Ishikawa (cell line): Measurements from ENCODE around the gene C1orf52.

Experiments used
- CEBPB ChIP-seq: IDR thresholded peaks from 2 replicates; pipeline ENCODE4 v1.6.1; 2012
- CREB1 ChIP-seq: IDR thresholded peaks from 2 replicates; pipeline ENCODE4 v1.6.1; 2012; ENCODE audit warnings: low read depth
- EGR1 ChIP-seq: IDR thresholded peaks from 2 replicates; pipeline ENCODE4 v1.6.1; 2012
- EP300 ChIP-seq: IDR thresholded peaks from 2 replicates; pipeline ENCODE4 v1.6.1; 2012; ENCODE audit warnings: borderline replicate concordance
- FOXM1 ChIP-seq: IDR thresholded peaks from 2 replicates; pipeline ENCODE4 v1.6.1; 2012; ENCODE audit warnings: low read depth, borderline replicate concordance
- MAX ChIP-seq: IDR thresholded peaks from 2 replicates; pipeline ENCODE4 v1.6.1; 2012
- NFIC ChIP-seq: IDR thresholded peaks from 2 replicates; pipeline ENCODE4 v1.6.1; 2012
- RAD21 ChIP-seq: IDR thresholded peaks from 2 replicates; pipeline ENCODE4 v1.6.1; 2012; ENCODE audit warnings: low read depth
- REST ChIP-seq: IDR thresholded peaks from 2 replicates; pipeline ENCODE4 v1.6.1; 2012; ENCODE audit warnings: low read depth, mild to moderate bottlenecking
- TAF1 ChIP-seq: IDR thresholded peaks from 2 replicates; pipeline ENCODE4 v1.6.1; 2012; ENCODE audit warnings: low read depth, mild to moderate bottlenecking
- TCF12 ChIP-seq: IDR thresholded peaks from 2 replicates; pipeline ENCODE4 v1.6.1; 2012; ENCODE audit warnings: low read depth
- TEAD4 ChIP-seq: IDR thresholded peaks from 2 replicates; pipeline ENCODE4 v1.6.1; 2012
- USF1 ChIP-seq: IDR thresholded peaks from 2 replicates; pipeline ENCODE4 v1.6.1; 2012
- YY1 ChIP-seq: IDR thresholded peaks from 2 replicates; pipeline ENCODE4 v1.6.1; 2012; ENCODE audit warnings: low read depth
- ZBTB7A ChIP-seq: IDR thresholded peaks from 2 replicates; pipeline ENCODE4 v1.6.1; 2012; ENCODE audit warnings: low read depth

C1orf52 gene

GRCh38 chr1:85303440-85304162 lies 44.1 kb upstream of the C1orf52 start:
- TF ChIP-seq RAD21, result no peak
- TF ChIP-seq EP300, result no peak
- TF ChIP-seq FOXM1, result no peak
- TF ChIP-seq TEAD4, result no peak
- TF ChIP-seq CEBPB, result no peak
- no peak for TF ChIP-seq TCF12
- TF ChIP-seq USF1, result no peak
- no peak for TF ChIP-seq NFIC
- TF ChIP-seq EGR1, result no peak
- no peak for TF ChIP-seq YY1
- TF ChIP-seq MAX, result no peak
- TF ChIP-seq REST, result no peak
- TF ChIP-seq ZBTB7A, result no peak
- no peak for TF ChIP-seq TAF1
- no peak for TF ChIP-seq CREB1

GRCh38 chr1:85300140-85300539 lies 40.7 kb upstream of the C1orf52 start:
- TF ChIP-seq NFIC, result no peak
- TF ChIP-seq TEAD4, result no peak
- no peak for TF ChIP-seq CEBPB
- TF ChIP-seq TCF12, result no peak
- no peak for TF ChIP-seq EP300
- no peak for TF ChIP-seq RAD21
- no peak for TF ChIP-seq TAF1
- TF ChIP-seq USF1, result no peak
- no peak for TF ChIP-seq ZBTB7A

GRCh38 chr1:85297855-85298629 lies 38.6 kb upstream of the C1orf52 start:
- TF ChIP-seq REST (no peak), MAX (peak; percentile 87), YY1 (no peak), CEBPB (peak; percentile 40; the same call in 1 of the 2 replicates), CREB1 (no peak), NFIC (peak; percentile 94), EP300 (peak; percentile 81), TAF1 (no peak), ZBTB7A (no peak), RAD21 (no peak), TCF12 (peak; percentile 85), TEAD4 (peak; percentile 72), EGR1 (no peak), FOXM1 (peak; percentile 84), USF1 (peak; percentile 72)

GRCh38 chr1:85297538-85297854 lies 38.0 kb upstream of the C1orf52 start:
- TF ChIP-seq YY1 (no peak), TCF12 (no peak), CEBPB (no peak), USF1 (no peak), RAD21 (no peak), TEAD4 (no peak), FOXM1 (no peak), CREB1 (no peak)
